NCI-H446 (cell line): Measurements from ENCODE around the gene LRCOL1.
"Not testable (repeated sequence)": the region's sequence is repeated elsewhere in the genome, so short reads cannot be mapped to it uniquely, and the experiment has no call there.

ENCODE experiments used
- DNase-seq, 2 experiments: peaks; one replicate each; lab custom pipeline; 2025; lab: John Stamatoyannopoulos, UW

LRCOL1 gene

GRCh38 chr12:132600048-132601032 is 10.0 kb downstream of the LRCOL1 start:
- peak; percentile 5 to 42 for DNase-seq

GRCh38 chr12:132599502-132599901 is 10.9 kb downstream of the LRCOL1 start:
- not testable (repeated sequence) for DNase-seq

GRCh38 chr12:132597333-132598316 is 12.8 kb downstream of the LRCOL1 start:
- DNase-seq: peak in 1 of 2 experiments; percentile 40

DNA sequence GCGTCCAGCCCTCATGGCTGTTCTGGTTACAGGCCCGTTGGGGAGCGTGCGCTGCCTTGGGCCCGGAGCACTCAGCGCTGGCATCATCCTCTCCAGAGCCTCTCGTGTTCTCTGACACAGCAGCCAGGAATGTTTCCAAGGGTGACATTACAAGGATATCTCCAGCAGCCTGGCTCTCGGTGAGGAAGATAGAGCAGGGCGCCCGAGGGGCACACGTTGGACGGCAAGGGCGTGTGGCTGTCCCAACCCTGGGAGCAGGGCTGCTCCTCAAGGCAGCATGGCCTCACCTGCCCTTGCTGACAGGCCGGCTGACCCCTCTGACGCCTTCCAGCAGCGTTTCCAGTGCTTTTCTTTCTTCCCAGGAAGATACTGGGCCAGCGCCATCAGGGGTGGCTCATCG is 14.4 kb downstream of the LRCOL1 start:
- no peak for DNase-seq

DNA sequence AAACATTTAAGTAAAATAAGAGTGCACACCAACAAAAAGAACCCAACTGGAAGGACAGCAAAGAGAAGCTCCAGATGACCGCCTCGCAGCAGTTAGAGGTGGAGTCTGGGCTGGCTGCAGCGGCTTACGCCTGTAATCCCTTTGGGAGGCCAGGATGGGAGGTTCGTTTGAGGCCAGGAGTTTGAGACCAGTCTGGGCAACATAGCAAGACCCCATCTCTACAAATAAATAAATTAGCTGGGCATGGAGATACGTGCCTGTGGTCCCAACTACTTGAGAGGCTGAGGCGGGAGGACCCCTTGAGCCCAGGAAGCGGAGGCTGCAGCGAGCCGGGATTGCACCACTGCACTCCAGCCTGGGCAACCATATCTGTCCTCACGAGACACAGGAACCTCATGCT is 15.2 kb downstream of the LRCOL1 start:
- DNase-seq: no peak

DNA sequence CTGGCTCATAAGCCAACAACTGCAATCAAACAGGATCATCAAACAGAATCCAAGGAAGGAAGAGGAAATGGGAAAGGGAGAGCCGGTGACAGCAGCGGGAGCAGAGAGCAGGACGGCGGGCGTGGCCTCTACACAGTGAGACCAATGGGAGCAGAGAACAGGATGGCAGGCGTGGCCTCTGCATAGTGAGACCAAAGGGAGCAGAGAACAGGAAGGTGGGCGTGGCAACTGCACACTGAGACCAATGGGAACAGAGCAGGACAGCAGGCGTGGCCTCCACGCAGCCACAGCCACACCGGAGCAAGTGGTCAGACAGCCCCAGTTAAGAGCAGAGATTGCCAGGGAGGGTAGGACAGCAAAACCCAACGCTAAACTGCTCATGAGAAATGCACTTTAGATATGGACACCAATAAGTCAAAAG is 16.4 kb downstream of the LRCOL1 start:
- peak; percentile 75 to 95 for DNase-seq

GRCh38 chr12:132593521-132593920 is 16.9 kb downstream of the LRCOL1 start:
- DNase-seq: no peak

- no peak for DNase-seq
Observed at GRCh38 chr12:132593071-132593470, 17.3 kb downstream of the LRCOL1 start.

- no peak for DNase-seq
Observed at GRCh38 chr12:132592282-132592970, 18.0 kb downstream of the LRCOL1 start.

- no peak for DNase-seq
Observed at GRCh38 chr12:132591107-132591935, 19.1 kb downstream of the LRCOL1 start.

DNA sequence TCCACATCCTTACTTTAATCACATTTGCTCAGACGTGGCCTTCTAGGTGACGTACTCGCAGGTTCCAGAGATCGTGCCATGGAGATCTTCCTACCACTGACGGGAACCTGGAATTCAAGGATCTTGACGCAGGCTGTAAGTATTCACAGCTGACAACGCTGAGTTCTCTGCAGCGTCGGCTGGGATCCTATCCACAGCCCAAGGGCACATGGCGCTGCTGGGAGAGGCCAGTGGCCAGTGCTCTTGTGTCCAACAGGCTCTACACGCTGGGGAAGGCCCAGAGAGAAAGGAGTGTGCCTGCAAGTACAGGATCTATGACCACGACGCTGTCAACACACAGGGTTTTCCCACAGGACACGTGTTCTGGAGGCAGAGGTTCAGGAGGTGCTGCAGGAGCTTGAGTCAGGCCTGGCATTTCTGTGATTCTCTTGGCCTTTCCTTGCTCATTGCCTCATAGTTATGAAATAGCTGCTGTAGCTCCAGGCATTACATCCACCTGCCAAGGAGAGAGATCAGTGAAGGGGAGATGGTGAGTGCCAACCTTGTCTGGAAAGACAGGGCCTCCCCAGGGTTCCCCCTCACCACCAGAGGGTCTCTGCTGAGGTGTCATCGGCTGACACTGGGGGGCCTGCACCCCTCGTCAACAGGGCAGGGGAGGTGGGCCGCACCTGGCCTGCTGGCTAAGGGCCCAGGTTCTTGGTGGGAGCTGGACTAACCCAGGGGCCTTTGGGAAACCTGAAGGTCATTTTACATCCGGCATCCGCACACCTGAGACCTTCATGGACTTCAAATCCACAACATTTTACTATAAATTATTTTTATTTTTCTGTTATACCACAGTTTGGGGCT is 21.3 kb downstream of the LRCOL1 start:
- no peak for DNase-seq

- no peak for DNase-seq
Observed at GRCh38 chr12:132588319-132588718, 22.1 kb downstream of the LRCOL1 start.

DNA sequence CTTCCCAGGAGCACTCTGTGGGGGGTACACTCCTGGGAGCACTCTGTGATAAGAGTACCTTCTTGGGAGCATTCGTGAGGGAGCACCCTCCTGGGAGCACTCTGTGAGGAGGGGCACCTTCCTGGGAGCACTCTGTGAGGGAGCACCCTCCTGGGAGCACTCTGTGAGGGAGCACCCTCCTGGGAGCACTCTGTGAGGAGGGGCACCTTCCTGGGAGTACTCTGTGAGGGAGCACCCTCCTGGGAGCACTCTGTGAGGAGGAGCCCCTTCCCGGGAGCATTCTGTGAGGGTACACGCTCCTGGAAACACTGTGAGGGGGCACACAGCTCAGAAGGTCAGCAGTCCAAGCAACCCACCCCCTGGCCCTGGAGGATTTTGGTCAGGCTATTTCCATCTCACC is 22.6 kb downstream of the LRCOL1 start:
- no peak for DNase-seq

- DNase-seq: no peak
Observed at GRCh38 chr12:132586929-132587328, 23.5 kb downstream of the LRCOL1 start.

DNA sequence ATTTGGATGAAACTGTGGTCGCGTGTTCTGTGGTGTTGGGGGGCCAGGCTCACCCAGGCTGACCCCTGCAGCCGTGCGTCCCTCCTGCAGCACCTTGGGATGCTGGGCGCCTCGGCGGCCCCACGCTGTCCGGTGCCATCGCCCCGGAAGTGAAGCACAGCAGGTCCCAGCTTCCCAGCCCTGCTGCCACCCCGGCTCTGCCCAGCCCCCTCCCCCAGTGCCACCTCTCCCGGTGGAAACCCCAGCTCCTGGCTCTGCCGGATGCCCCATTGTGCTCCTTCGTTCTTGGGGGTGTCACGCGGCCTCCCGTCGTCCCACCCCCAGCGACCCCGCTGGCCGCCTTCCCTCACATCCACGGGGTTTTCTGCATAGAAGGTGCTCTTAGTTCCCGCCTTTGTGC is 25.2 kb downstream of the LRCOL1 start:
- DNase-seq: no peak

DNA sequence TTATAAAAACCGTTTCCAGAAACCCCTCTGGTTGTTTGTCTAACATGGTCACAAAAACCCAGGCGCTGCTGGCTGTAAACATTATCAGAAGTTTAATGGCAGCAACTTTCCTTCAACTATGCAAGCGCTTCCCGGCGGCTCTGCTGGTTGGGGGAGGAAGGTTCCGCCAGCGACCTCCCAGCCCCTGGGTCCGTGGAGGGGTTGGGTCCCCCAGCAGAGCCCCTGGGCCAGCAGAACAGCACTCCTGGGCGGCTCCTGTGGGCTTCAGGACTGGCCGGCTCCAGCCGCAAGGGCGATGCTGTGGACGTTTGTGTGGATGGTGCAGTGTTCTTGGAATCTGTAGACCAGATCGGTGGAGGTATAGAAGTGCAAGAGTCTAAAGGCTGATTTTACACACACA is 26.0 kb downstream of the LRCOL1 start:
- DNase-seq: no peak

GRCh38 chr12:132583736-132584135 is 26.6 kb downstream of the LRCOL1 start:
- no peak for DNase-seq

GRCh38 chr12:132583411-132583710 is 27.0 kb downstream of the LRCOL1 start:
- DNase-seq: no peak

DNA sequence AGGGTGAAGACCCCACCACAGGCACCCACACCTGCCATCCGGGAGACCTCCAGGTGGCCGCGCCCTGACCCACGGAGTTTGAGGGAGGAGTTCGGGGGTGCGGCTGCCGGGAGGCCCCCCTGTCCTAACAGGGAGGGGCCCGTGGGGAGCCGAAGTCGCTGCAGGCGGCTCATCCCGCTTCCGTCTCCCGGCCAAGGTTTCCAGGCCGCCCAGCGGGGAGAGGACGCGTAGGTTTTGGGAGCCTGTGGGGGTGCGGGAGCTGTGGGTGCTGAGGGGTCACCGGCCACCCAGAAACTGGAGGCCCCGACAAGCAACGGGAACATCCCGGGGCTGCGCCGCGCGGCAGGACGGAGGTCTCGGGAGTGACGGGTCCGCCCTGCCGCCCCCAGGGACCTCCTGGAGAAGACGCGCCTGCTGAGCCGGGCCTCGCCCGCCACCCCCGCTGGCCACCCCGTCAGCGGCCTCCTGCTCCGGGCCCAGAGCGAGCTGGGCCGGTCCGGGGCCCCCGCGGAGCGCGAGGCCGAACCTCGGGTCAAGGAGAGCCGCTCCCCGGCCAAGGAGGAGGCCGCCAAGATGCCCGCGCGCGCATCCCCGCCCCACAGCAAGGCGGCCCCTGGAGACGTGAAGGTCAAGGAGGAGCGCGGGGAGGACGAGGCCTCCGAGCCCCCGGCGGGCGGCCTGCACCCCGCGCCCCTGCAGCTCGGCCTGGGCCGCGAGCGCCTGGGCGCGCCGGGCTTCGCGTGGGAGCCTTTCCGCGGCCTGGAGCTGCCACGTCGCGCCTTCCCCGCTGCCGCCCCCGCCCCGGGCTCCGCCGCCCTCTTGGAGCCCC is 27.6 kb downstream of the LRCOL1 start:
- DNase-seq: no peak
